K562 (cell line): Measurements from ENCODE around the gene CIAO2A. TPM values are rescaled to one million over a fixed set of nuclear protein-coding genes. Genes with fewer than 3 reads are reported as not detected.

Experiments used
- ARID2 ChIP-seq: fragments of 450-650 bp; IDR thresholded peaks from 2 replicates; pipeline ENCODE4 v1.6.1; 2017; ENCODE audit warnings: antibody characterized with exemption, mild to moderate bottlenecking
- BCLAF1 ChIP-seq, 2 experiments: fragments of 450-650 bp in 1 of 2; IDR thresholded peaks; 2 replicates each; pipeline ENCODE4 v1.6.1; 2011 to 2017; ENCODE audit warnings: low read depth in 2 of 2, antibody characterized with exemption in 1 of 2, borderline replicate concordance in 1 of 2, low read length in 1 of 2, mild to moderate bottlenecking in 1 of 2, mixed read lengths in 1 of 2; ENCODE audit not compliant: control insufficient read depth in 1 of 2
- FOXP4 ChIP-seq: sonication (generic); formaldehyde crosslinking; IDR thresholded peaks from 2 replicates; pipeline ENCODE4 v1.8.0; 2022; ENCODE audit warnings: mild to moderate bottlenecking, missing genetic modification reagents, borderline replicate concordance
- HES1 ChIP-seq: fragments of 450-650 bp; IDR thresholded peaks from 2 replicates; pipeline ENCODE4 v1.6.1; 2016; ENCODE audit warnings: low read depth, mild to moderate bottlenecking, moderate library complexity
- MCM7 ChIP-seq, 2 experiments: fragments of 450-650 bp; IDR thresholded peaks; 2 replicates each; pipeline ENCODE4 v1.6.1; 2016 to 2018
- NFE2L1 ChIP-seq: fragments of 450-650 bp; IDR thresholded peaks from 2 replicates; pipeline ENCODE4 v1.6.1; 2016; ENCODE audit warnings: missing genetic modification characterization, low read depth, mild to moderate bottlenecking, missing compliant biosample characterization, moderate library complexity, borderline replicate concordance
- NFXL1 ChIP-seq: fragments of 450-650 bp; formaldehyde crosslinking; IDR thresholded peaks from 2 replicates; pipeline ENCODE4 v1.4.0; 2021; ENCODE audit warnings: mild to moderate bottlenecking
- NR3C1 ChIP-seq: sonication (generic); formaldehyde crosslinking; IDR thresholded peaks from 2 replicates; pipeline ENCODE4 v1.8.1; 2022; ENCODE audit warnings: missing genetic modification reagents
- POU5F1 ChIP-seq: fragments of 150-350 bp; IDR thresholded peaks from 2 replicates; pipeline ENCODE4 v1.6.1; 2014; ENCODE audit warnings: borderline replicate concordance, low read length, low read depth, mild to moderate bottlenecking; ENCODE audit not compliant: partially characterized antibody
- SMARCA4 ChIP-seq: fragments of 450-650 bp; IDR thresholded peaks from 2 replicates; pipeline ENCODE4 v1.6.1; 2016
- TAL1 ChIP-seq: fragments of 450-650 bp; IDR thresholded peaks from 2 replicates; pipeline ENCODE4 v1.6.1; 2016; ENCODE audit warnings: mild to moderate bottlenecking
- ZNF436 ChIP-seq: fragments of 250-450, 450-650 bp; sonication (Bioruptor Pico); formaldehyde crosslinking; IDR thresholded peaks from 2 replicates; pipeline ENCODE4 v1.7.0; 2020; ENCODE audit warnings: mild to moderate bottlenecking
- polyA plus RNA-seq, 8 experiments: library from polyadenylated mRNA; depleted of rRNA in 4 of 8; stranded (reverse) in 5 of 8; unstranded in 3 of 8; fragments of >200 nt; fragmentation: Nextera tagmentation in 2 of 8; fragmentation: Illumina TruSeq in 1 of 8; extraction: Ambion mirVana in 2 of 8; extraction: Trizol in 1 of 8; gene quantifications; 2 replicates each; pipeline versions ENCODE4 v1.2.1 to v1.2.3, GENCODE V29; 2011 to 2014; ENCODE audit warnings: inconsistent platforms in 1 of 8, missing spikeins in 1 of 8
- total RNA-seq, 7 experiments: library from RNA; depleted of rRNA in 6 of 7; stranded (reverse); fragments of >200 nt in 6 of 7; fragmentation: Illumina TruSeq in 2 of 7; extraction: Trizol in 2 of 7; gene quantifications; 2 replicates each; pipeline versions ENCODE4 v1.2.1 to v1.2.3, GENCODE V29; 2011 to 2021; ENCODE audit warnings: low replicate concordance in 1 of 7
- TF ChIP-seq, protein P1 (sequence below): fragments of 250-450 bp; sonication (Bioruptor Pico); IDR thresholded peaks from 2 replicates; pipeline ENCODE4 v1.5.1; 2021; ENCODE audit warnings: mild to moderate bottlenecking
- TF ChIP-seq, protein P2 (sequence below): fragments of 450-650 bp; IDR thresholded peaks from one replicate; pipeline ENCODE4 v1.6.1; 2018; ENCODE audit warnings: mild to moderate bottlenecking, moderate library complexity; ENCODE audit not compliant: partially characterized antibody

The CIAO2A gene
- total and polyA plus RNA-seq, 9 of the 15 experiments (the other 6 are each of a cell fraction or from before 2014, with no cell fraction given): 161 to 429 (median 313) TPM

DNA sequence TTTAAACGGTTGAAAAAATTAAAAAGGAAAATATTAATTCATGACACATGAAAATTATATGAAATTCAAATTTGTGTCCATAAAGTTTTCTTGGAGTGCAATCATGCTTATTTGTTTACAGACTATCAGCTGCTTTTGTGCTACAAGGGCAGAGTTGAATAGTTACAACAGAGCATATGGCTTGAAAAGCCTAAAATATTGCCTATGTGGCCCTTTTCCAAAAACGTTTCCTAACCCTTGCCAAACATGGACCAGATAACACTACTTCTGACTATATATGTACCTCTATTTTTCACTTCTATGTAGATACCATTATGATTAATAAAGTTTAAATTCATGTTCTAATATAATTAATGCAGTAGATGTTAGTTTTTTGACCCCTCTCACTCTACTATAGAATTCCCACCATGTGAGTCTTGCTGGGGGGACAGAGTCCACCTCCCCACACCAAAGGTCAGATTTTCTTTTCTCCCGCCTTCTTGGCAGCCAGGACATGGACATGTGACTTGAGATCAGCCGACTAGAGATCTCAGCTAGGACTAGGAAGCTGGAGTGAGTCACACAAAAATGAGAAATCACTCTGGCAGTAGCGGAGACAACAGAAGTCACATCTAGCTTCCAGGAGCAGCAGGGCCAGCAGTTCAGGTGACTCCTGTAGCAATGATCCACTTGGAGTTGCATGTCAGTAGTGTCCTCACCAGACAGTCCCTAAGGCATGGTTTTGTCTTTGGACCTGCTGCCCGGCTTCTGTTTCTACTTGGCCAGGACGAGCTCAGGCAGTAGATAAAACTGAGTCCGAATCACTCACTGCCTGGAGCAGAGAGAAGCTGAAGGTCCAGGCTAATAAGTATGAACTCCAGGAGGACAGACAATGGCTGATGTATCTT is 22.4 kb downstream of the CIAO2A start (continued):
- TF ChIP-seq MCM7 (IDR thresholded peaks at IDR 0.05) (no peak), ZNF436 (CRISPR knock-in tag) (no peak), ARID2 (no peak), TAL1 (no peak), NR3C1 (CRISPR knock-in tag) (no peak), POU5F1 (no peak), HES1 (no peak), NFE2L1 (no peak), BCLAF1 (IDR thresholded peaks at IDR 0.05; ENCODE audit: borderline replicate concordance in 1 of 2, control insufficient read depth in 1 of 2, low read depth in 2 of 2, low read length in 1 of 2) (no peak), SMARCA4 (peak; percentile 46; the same call in 1 of the 2 replicates), FOXP4 (CRISPR knock-in tag) (no peak), NFXL1 (no peak)
- TF ChIP-seq, protein P1, sequence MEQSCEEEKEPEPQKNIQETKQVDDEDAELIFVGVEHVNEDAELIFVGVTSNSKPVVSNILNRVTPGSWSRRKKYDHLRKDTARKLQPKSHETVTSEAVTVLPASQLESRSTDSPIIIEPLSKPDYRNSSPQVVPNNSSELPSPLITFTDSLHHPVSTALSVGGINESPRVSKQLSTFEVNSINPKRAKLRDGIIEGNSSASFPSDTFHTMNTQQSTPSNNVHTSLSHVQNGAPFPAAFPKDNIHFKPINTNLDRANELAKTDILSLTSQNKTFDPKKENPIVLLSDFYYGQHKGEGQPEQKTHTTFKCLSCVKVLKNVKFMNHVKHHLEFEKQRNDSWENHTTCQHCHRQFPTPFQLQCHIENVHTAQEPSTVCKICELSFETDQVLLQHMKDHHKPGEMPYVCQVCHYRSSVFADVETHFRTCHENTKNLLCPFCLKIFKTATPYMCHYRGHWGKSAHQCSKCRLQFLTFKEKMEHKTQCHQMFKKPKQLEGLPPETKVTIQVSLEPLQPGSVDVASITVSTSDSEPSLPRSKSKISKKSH (CRISPR knock-in tag): no peak
- TF ChIP-seq, protein P2, sequence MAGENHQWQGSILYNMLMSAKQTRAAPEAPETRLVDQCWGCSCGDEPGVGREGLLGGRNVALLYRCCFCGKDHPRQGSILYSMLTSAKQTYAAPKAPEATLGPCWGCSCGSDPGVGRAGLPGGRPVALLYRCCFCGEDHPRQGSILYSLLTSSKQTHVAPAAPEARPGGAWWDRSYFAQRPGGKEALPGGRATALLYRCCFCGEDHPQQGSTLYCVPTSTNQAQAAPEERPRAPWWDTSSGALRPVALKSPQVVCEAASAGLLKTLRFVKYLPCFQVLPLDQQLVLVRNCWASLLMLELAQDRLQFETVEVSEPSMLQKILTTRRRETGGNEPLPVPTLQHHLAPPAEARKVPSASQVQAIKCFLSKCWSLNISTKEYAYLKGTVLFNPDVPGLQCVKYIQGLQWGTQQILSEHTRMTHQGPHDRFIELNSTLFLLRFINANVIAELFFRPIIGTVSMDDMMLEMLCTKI: no peak
